Measurements from ENCODE around the gene ANXA2R. TPM values are rescaled to one million over a fixed set of nuclear protein-coding genes. Genes with fewer than 3 reads are reported as not detected.
"Not testable (repeated sequence)": the region's sequence is repeated elsewhere in the genome, so short reads cannot be mapped to it uniquely, and the experiment has no call there.

ANXA2R gene
- total and polyA plus RNA-seq, 2 donors: 2.9 to 3.5 TPM

GRCh38 chr5:43066799-43067741, 27.0 kb upstream of the ANXA2R start:
- Histone ChIP-seq H3K4me3 (ENCODE audit: low read depth, low read length) (peak overlapping the region; percentile 70), H3K4me1 (ENCODE audit: insufficient read depth) (peaks cover 7% of the 10 kb centered on the region), H3K36me3 (ENCODE audit: insufficient read depth) (no peaks in the 10 kb centered on the region), H3K27ac (ENCODE audit: low read depth) (peak overlapping the region; percentile 97)
- DNase-seq (ENCODE audit: extremely low spot score): peak; percentile 93
- WGBS: under 1% methylated on average over 45 of the region's 45 CpGs

GRCh38 chr5:43065948-43066798, 26.1 kb upstream of the ANXA2R start:
- Histone ChIP-seq H3K27ac (ENCODE audit: low read depth) (peak overlapping the region; percentile 97), H3K4me1 (ENCODE audit: insufficient read depth) (peaks cover 7% of the 10 kb centered on the region), H3K4me3 (ENCODE audit: low read depth, low read length) (peak overlapping the region; percentile 70), H3K36me3 (ENCODE audit: insufficient read depth) (no peaks in the 10 kb centered on the region)
- DNase-seq (ENCODE audit: extremely low spot score): peak; percentile 68
- under 1% methylated on average over 75 of the region's 75 CpGs for WGBS

- Histone ChIP-seq H3K4me1 (ENCODE audit: insufficient read depth) (peaks cover 7% of the 10 kb centered on the region), H3K4me3 (ENCODE audit: low read depth, low read length) (peak overlapping the region; percentile 70), H3K27ac (ENCODE audit: low read depth) (peak overlapping the region; percentile 97), H3K36me3 (ENCODE audit: insufficient read depth) (no peaks in the 10 kb centered on the region)
- 2% methylated on average over 18 of the region's 18 CpGs for WGBS
- DNase-seq (ENCODE audit: extremely low spot score): no peak
Measured at GRCh38 chr5:43065387-43065947, 25.3 kb upstream of the ANXA2R start.

- no peaks in the 10 kb centered on the region for H3K36me3 ChIP-seq (ENCODE audit: insufficient read depth)
- WGBS: 71% methylated on average over 12 of the region's 12 CpGs
- no peak overlapping the region for H3K27ac ChIP-seq (ENCODE audit: low read depth)
- H3K4me1 ChIP-seq (ENCODE audit: insufficient read depth): peaks cover 5% of the 10 kb centered on the region
- no peak for DNase-seq (ENCODE audit: extremely low spot score)
- H3K4me3 ChIP-seq (ENCODE audit: low read depth, low read length): no peak overlapping the region
Measured at GRCh38 chr5:43063721-43064171, 23.6 kb upstream of the ANXA2R start.

- Histone ChIP-seq H3K4me1 (ENCODE audit: insufficient read depth) (no peaks in the 10 kb centered on the region), H3K4me3 (ENCODE audit: low read depth, low read length) (no peak overlapping the region), H3K27ac (ENCODE audit: low read depth) (no peak overlapping the region), H3K36me3 (ENCODE audit: insufficient read depth) (no peaks in the 10 kb centered on the region)
- no peak for DNase-seq (ENCODE audit: extremely low spot score)
- 85% methylated on average over 5 of the region's 5 CpGs for WGBS
Measured at GRCh38 chr5:43061352-43062075, 21.4 kb upstream of the ANXA2R start.

GRCh38 chr5:43060020-43060419, 19.9 kb upstream of the ANXA2R start:
- not testable (repeated sequence) for H3K4me3 ChIP-seq (ENCODE audit: low read depth, low read length); H3K4me1 ChIP-seq (ENCODE audit: insufficient read depth); H3K27ac ChIP-seq (ENCODE audit: low read depth); H3K36me3 ChIP-seq (ENCODE audit: insufficient read depth); DNase-seq (ENCODE audit: extremely low spot score)
- 95% methylated on average over 2 of the region's 2 CpGs for WGBS

GRCh38 chr5:43055098-43055497, 15.0 kb upstream of the ANXA2R start:
- DNase-seq (ENCODE audit: extremely low spot score); H3K4me3 ChIP-seq (ENCODE audit: low read depth, low read length); H3K27ac ChIP-seq (ENCODE audit: low read depth); H3K4me1 ChIP-seq (ENCODE audit: insufficient read depth); H3K36me3 ChIP-seq (ENCODE audit: insufficient read depth): not testable (repeated sequence)
- 97% methylated on average over 2 of the region's 2 CpGs for WGBS

- no peaks in the 10 kb centered on the region for H3K36me3 ChIP-seq (ENCODE audit: insufficient read depth)
- DNase-seq (ENCODE audit: extremely low spot score): no peak
- WGBS: 93% methylated on average over 2 of the region's 2 CpGs
- H3K4me3 ChIP-seq (ENCODE audit: low read depth, low read length): no peak overlapping the region
- H3K27ac ChIP-seq (ENCODE audit: low read depth): no peak overlapping the region
- H3K4me1 ChIP-seq (ENCODE audit: insufficient read depth): no peaks in the 10 kb centered on the region
Measured at GRCh38 chr5:43051684-43052083, 11.6 kb upstream of the ANXA2R start.

GRCh38 chr5:43050384-43050783, 10.3 kb upstream of the ANXA2R start:
- DNase-seq (ENCODE audit: extremely low spot score): no peak
- Histone ChIP-seq H3K4me3 (ENCODE audit: low read depth, low read length) (no peak overlapping the region), H3K36me3 (ENCODE audit: insufficient read depth) (no peaks in the 10 kb centered on the region), H3K4me1 (ENCODE audit: insufficient read depth) (no peaks in the 10 kb centered on the region), H3K27ac (ENCODE audit: low read depth) (no peak overlapping the region)
- 55% methylated on average over 4 of the region's 4 CpGs for WGBS

- no peak overlapping the region for H3K4me3 ChIP-seq (ENCODE audit: low read depth, low read length)
- no peak for DNase-seq (ENCODE audit: extremely low spot score)
- no peak overlapping the region for H3K27ac ChIP-seq (ENCODE audit: low read depth)
- 67% methylated on average over 5 of the region's 5 CpGs for WGBS
- H3K36me3 ChIP-seq (ENCODE audit: insufficient read depth): no peaks in the 10 kb centered on the region
- no peaks in the 10 kb centered on the region for H3K4me1 ChIP-seq (ENCODE audit: insufficient read depth)
Measured at GRCh38 chr5:43049236-43049635, 9.1 kb upstream of the ANXA2R start.

GRCh38 chr5:43046474-43046873, 6.4 kb upstream of the ANXA2R start:
- Histone ChIP-seq H3K36me3 (ENCODE audit: insufficient read depth) (no peaks in the 10 kb centered on the region), H3K27ac (ENCODE audit: low read depth) (no peak overlapping the region), H3K4me1 (ENCODE audit: insufficient read depth) (no peaks in the 10 kb centered on the region), H3K4me3 (ENCODE audit: low read depth, low read length) (no peak overlapping the region)
- WGBS: 89% methylated on average over 1 of the region's 1 CpG
- DNase-seq (ENCODE audit: extremely low spot score): no peak

GRCh38 chr5:43045236-43045635, 5.1 kb upstream of the ANXA2R start:
- Histone ChIP-seq H3K27ac (ENCODE audit: low read depth) (no peak overlapping the region), H3K4me1 (ENCODE audit: insufficient read depth) (no peaks in the 10 kb centered on the region), H3K36me3 (ENCODE audit: insufficient read depth) (no peaks in the 10 kb centered on the region), H3K4me3 (ENCODE audit: low read depth, low read length) (no peak overlapping the region)
- WGBS: 63% methylated on average over 4 of the region's 4 CpGs
- DNase-seq (ENCODE audit: extremely low spot score): no peak
